HG02885 (cell line): ENCODE measurements around the gene SYT8.

Experiments
- ATAC-seq: cut with Tn5 transposase; IDR thresholded peaks from one replicate; pipeline ENCODE4 v1.9.1; 2021; ENCODE audit warnings: mild to moderate bottlenecking; ENCODE audit not compliant: unreplicated experiment, poor library complexity

Gene SYT8

DNA sequence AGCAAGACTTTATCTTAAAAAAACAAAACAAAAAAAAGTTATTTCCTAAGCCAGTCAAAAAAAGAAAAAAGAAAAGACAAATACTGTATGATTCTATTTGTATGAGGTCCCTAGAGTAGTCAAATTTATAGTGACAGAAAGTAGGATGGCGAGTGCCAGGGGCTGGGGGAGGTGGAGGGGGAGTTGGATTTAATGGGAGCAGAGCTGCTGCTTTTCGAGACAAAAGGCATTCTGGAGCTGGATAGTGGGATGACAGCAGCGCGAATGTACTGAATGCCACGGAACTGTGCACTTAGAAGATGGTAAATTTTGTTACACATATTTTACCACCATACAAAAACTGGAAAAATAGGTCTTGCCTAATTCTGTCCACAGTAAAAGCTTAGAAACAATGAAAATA lies 17.8 kb upstream of the SYT8 start:
- ATAC-seq, result no peak

DNA sequence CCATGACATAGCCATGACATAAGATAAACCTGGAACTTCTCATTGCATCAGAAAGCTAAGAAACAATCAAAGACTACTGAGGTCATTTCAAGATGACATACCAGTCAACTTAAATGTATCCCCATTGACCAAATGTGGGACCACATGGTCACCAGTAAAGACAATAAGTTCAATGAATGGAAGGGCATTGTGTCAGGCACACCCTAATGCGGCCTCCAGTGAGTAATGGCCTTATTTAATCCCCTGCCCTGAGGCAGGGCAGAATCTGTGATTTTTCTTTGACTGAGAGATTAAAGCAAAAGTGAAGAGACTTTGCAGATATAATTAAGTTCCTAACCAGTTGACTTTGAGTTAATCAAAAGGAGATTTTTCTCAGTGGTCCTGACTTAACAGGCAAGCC lies 17.3 kb upstream of the SYT8 start:
- no peak for ATAC-seq

- no peak for ATAC-seq
Measured at GRCh38 chr11:1819074-1819473, 15.7 kb upstream of the SYT8 start.

GRCh38 chr11:1820463-1821325 lies 14.1 kb upstream of the SYT8 start:
- ATAC-seq, result no peak

- no peak for ATAC-seq
Measured at GRCh38 chr11:1821562-1821961, 13.2 kb upstream of the SYT8 start.

- no peak for ATAC-seq
Measured at GRCh38 chr11:1822648-1823375, 12.0 kb upstream of the SYT8 start.

GRCh38 chr11:1823376-1824220 lies 11.2 kb upstream of the SYT8 start:
- ATAC-seq, result no peak

DNA sequence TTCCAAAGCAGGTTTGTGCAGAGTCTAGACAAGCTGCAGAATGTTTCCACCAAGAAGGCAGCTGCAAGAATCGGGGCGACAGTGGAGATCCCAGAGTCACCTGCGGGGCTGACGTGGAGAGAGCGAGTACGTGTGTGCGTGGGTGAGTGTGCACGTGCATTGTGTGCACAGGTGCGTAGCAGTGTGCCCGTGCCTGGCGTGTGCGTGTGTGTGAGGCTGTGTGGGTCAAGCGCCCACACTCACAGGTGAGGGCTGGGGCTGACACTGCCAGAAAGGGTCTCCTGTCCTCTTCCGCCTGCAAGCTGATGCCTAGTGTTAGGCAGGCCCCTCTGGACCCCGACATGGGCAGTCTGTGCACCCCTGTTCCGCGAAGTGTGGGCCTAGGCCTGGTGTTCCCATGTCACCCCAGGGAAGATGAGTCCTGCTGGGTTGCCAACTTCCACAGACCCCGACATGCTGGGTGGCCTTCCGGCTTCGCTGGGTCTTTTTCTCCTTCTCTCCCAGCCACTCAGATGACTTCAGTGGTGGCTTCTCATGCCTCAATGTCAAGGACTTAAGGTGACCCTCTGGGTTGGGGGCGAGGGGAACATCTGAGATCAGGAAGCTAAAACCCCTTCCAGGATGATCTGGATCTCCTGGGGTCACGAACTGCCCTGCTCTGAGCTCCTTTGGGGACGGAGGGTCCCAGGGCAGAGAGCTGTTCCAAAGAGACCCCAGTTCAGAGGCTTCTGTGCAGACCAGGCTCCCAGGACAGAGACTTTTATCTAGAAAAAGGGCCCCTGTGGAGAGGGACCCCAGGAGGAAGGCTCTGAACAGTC lies 10.4 kb upstream of the SYT8 start:
- no peak for ATAC-seq

DNA sequence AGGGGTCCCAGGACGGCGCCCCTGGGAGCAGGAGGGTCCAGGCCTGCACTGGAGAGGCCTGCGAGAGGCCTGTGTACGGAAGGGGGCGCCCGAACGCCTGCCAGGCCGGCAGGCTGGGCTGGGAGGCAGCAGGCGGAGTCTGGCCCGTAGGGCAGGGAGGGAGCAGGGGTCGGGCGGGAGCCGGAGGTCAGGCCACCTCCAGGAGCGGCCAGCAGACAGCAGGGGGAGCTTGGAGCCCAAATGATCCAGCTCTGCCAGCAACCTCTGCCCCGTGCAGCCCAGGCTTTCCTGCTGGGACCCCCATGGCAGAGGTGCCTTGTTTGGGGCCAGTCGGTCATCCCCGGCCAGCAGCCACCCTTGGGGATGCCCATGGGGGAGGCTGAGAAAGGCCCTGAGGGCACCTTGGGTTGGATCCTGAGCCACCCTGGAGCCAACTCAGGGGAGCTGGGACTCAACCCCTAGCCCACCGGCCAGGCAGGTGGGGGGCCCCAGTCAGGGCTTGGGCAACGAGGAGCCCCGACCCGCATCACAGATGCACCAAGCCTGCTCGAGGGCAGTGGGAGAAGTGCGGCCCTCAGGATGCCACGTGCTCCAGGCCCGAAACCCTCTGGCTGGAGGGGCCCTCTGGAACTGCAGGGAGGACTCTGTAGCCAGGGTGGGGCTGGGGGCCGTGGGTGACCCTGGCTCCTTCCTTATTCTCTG lies 9.6 kb upstream of the SYT8 start:
- ATAC-seq, result no peak

DNA sequence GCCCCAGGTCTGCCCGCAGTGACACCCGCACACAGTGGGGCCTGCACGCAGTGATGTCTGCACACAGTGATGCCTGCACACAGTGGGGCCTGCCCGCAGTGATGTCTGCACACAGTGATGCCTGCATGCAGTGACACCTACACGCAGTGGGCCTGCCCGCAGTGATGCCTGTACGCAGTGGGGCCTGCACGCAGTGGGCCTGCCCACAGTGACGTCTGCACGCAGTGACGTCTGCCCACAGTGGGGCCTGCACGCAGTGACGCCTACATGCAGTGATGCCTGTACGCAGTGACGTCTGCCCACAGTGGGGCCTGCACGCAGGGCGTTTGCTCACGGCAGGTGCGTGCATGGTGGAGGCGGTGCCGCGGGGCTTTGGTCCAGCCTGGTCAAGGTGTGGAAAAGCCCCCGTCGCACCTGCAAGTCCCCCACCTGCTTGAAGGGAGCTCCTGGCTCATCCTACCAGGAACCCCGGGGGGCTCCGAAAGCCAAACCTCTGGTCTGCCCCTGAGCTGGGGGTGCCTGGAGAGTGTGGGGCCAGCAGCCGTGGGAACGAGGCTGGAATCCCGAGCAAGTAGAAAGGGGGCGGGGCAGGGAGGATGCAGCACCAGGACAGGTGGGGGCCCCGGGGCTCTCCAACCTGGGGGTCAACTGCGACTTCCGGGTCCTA lies 8.9 kb upstream of the SYT8 start:
- ATAC-seq, result no peak

DNA sequence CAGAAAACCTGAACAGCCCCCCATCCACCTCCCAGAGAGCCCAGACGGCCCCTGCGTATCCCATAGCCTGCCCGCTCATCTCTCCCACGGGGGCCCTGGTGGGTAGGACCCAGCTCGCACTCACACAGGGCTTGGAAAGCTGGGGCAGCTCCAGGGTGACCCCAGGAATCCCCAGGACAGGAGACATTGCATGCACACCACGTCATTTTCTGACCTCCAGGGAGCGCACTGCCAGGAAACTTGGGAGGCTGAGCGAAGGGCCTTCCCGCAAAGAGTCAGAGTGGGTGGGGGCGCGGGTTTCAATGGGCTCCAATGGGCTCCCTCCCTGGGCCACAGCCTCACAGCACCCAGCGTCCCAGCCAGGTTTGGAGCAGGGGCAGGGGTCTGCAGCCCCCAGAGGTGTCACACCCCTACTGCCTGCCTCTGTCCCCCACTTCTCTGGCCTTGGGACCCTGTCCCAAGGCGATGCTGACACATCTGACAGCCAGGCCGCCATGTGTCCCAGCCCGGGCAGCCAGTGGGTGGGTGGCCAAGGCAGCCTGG lies 8.2 kb upstream of the SYT8 start:
- ATAC-seq, result no peak

DNA sequence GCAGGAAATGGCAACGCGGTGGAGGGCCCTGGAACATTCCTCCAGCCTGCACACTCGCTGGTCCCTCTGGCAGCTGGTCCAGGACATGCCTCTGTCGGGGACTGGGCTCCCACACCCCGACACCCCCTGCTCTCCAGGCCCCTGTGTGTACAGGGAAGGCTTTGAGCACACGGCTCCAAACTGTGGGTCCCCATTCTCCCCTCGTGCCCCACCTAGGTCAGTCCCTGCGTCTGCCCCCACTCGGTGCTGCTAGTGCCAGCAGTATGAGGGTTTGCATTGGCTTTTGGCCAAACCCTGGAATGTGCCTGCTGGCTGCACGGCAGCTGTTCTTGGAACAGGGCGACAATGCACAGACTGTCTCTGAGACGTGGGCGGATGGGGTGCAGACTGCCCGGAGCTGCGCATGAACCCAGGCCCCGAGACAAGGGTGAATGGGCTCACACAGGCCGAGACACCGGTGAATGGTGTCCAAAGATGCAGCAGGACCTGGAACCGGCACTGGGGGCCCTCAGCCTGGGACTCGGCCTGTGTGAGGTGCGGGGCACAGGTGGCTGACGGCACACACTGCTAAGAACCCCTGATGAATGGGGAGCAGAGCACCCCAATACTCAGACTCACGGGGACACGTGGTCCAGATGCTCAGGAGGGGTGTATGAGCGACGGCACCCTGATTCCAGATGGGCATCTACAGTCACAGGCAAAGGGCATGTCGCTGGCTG lies 7.5 kb upstream of the SYT8 start:
- ATAC-seq, result no peak

GRCh38 chr11:1827931-1828330 lies 6.9 kb upstream of the SYT8 start:
- ATAC-seq, result no peak

- ATAC-seq, result no peak
Measured at GRCh38 chr11:1828542-1828941, 6.2 kb upstream of the SYT8 start.

DNA sequence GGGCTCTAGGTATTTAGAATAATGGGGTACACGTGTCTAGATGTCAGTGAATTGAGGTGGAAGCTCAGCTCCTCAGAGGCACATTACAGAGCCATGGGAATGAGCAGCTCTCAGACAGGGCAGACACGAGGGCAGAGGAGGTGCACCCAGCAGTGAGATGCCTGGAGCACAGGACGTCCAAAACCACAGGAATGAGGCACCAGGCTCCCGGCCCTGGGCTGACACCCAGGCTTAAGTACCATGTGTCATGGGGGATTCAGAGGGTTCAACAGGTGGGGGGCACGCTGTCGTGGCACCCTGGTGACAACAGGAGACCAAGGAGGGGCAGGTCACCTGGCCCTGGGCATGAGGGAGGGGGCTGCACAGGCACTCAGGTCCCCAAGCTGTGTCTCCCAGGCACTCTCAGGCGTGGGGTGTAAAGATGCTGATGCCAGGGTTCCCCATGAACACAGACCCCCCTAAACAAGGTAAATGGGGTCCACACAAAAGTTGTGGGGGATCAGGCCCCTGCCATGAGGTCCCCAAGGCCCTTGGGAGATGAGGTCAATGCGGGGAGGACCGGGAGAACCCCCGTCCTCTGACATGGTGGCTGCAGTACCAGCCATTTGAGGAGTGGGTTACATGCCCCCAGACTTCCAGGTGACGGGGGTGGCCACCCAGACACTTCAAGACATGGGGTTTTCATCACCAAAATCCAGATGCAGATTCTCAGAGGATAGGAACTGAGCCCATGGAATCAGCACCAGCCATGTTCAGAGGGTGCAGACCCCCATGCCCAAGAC lies 5.6 kb upstream of the SYT8 start:
- no peak for ATAC-seq

- no peak for ATAC-seq
Measured at GRCh38 chr11:1830004-1830321, 4.8 kb upstream of the SYT8 start.
